GM21723 (cell line): ENCODE results near the gene MAMDC2.
"Not testable (repeated sequence)": the region's sequence is repeated elsewhere in the genome, so short reads cannot be mapped to it uniquely, and the experiment has no call there.

Experiments used
- ATAC-seq: cut with Tn5 transposase; IDR thresholded peaks from one replicate; pipeline ENCODE4 v1.9.1; 2021; ENCODE audit warnings: mild to moderate bottlenecking, moderate library complexity; ENCODE audit not compliant: unreplicated experiment

Gene MAMDC2

DNA sequence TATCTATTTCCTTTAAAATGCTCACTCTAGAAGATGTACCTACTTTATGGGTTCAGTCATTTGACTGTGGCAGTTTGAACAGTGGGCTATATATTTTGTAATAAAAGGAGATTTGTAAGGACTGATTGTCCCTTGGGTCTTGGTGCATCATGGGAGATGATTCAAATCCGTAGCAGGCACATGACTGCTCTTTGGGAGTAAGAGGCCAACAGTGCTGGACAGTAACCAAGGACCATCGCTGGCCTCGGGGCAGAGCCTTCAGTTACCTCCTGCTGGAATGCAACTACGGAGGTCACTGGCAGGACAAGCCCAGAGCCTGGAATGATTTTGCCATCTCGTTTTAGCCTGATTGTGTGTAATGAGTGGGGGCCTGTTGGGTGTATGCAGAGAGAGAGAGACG is 7.0 kb upstream of the MAMDC2 start:
- ATAC-seq, result no peak

DNA sequence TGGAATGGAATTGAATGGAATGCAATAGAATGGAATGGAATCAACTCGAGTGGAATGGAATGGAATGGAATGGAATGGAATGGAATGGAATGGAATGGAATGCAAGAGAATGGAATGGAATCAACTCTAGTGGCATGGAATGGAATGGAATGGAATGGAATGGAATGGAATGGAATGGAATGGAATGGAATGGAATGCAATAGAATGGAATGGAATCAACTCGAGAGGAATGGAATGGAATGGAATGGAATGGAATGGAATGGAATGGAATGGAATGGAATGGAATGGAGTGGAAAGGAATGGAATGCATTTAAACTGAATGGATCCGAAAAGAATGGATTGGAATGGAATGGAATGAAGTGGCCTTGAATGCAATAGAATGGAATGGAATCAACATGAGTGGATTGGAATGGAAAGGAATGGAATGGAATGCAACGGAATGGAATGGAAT is 5.5 kb upstream of the MAMDC2 start:
- ATAC-seq, result not testable (repeated sequence)

DNA sequence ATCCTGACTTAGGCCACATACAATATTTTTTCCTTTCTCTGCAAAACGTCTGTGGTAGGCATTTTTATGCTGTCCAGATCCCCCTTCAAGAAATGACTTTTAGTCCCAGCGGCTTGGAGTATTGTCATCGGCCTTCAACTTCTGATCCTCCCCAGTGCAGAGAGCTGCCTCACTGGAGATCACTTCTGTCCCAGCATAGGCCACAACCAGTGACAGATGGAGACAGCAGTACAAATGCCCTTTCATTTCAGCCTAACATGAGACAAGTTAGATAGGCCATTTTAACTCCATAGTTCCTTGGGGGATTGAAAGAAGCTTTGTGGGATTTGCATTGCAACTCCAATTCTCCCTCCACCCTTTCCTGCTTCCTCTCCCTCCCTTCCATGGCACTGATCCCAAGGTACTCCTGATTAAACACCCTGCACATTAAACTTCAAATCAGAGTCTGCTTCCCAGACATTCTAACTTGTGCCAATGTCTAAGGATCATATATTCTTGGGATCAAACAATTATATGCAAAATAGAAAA is 3.2 kb upstream of the MAMDC2 start:
- no peak for ATAC-seq

- ATAC-seq, result no peak
Measured at GRCh38 chr9:70042461-70043215, 1.0 kb upstream of the MAMDC2 start.

DNA sequence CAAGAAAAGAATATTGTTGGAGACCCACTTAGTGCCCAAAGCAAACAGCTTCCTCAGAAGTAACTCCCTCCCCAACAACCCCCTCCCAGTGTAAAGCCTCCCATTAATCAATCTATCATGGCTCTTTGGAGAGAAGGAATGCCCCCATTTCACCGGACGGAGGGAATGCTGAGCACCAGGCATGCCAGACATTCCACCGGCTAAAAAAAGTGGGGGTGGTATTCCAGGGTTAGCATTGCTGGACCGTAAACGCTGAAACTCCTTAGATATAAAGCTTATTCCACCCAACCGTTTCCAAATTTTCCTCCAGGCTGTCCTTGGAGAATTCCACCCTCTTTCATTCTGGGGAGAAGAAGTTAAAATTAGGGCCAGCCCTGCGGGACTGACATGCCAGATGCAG is 363 bp upstream of the MAMDC2 start:
- ATAC-seq, result no peak

- no peak for ATAC-seq
Measured at GRCh38 chr9:70044490-70045307, 1.1 kb downstream of the MAMDC2 start.

- no peak for ATAC-seq
Measured at GRCh38 chr9:70045452-70045851, 1.8 kb downstream of the MAMDC2 start.

GRCh38 chr9:70046274-70047070 is 2.8 kb downstream of the MAMDC2 start:
- ATAC-seq, result no peak

- ATAC-seq, result no peak
Measured at GRCh38 chr9:70049236-70049635, 5.6 kb downstream of the MAMDC2 start.

GRCh38 chr9:70049672-70050271 is 6.1 kb downstream of the MAMDC2 start:
- no peak for ATAC-seq

DNA sequence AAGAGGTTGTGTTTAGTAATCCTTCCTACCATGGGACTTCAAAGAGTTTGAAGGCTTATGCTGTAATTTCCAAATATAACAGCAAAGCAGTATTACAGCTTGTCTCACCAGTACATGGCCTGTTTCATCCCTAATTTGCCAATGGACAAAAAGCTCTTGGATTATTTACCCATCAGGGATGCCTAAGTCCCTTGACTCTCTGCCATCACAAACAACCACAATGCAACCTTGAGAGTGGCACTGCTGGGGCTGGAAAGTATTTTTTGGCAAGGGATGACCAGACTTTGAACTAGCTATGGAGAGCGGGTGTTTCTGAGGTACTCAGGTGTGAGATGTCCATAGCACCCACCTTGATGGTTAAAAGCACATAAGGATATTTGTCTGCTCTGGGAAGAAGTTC is 9.1 kb downstream of the MAMDC2 start:
- no peak for ATAC-seq

DNA sequence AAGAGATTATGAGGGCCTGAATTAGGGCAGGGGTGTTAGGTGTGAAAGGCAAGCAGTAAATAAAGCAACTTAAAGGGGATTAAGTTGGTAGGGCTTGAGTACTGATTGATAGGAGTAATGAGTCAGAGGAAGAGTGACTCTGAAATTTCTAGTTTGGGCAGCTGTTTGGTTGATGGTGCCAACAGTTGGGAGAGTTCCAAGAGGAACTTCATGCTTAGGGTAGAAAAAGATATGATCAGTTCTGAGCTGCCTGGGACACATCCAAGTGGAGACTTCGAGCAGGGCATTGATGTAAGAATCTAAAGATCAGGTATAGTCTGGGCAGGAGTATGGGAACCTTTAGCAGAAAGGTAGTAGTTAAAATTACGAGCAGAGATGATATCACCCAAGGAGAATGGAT is 10.2 kb downstream of the MAMDC2 start:
- ATAC-seq, result no peak

GRCh38 chr9:70054521-70054920 is 10.9 kb downstream of the MAMDC2 start:
- no peak for ATAC-seq

GRCh38 chr9:70055406-70056210 is 12.0 kb downstream of the MAMDC2 start:
- ATAC-seq, result no peak

DNA sequence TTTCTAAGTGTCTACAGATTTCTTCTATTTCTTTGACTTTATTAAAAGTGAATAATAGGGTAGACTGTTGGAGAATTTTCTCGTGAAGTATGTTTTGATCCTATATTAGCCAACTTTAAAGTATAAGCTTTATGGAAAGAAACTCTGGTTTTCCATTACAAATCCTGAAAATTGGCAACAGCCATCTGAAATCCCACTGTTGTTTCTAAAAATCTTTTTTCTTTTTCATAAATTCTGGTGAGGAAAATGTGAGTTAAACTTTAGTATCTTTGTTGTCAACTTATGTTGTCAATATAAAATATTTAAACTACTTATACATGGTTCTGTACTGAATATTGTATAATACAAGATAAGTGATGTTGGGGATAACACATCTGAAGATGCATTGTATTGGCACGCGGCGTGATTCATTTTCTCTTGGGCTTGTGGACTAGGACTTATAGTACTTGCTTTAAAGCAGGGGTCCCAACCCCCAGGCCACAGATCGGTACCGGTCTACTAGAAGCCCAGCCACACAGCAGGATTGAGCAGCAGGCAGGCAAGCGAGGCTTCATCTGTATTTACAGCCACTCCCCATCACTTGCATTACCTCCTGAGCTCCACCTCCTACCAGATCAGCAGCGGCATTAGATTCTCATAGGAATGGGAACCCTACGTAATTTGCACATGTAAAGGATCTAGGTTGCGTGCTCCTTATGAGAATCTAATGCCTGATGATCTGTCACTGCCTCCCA is 12.7 kb downstream of the MAMDC2 start:
- no peak for ATAC-seq

DNA sequence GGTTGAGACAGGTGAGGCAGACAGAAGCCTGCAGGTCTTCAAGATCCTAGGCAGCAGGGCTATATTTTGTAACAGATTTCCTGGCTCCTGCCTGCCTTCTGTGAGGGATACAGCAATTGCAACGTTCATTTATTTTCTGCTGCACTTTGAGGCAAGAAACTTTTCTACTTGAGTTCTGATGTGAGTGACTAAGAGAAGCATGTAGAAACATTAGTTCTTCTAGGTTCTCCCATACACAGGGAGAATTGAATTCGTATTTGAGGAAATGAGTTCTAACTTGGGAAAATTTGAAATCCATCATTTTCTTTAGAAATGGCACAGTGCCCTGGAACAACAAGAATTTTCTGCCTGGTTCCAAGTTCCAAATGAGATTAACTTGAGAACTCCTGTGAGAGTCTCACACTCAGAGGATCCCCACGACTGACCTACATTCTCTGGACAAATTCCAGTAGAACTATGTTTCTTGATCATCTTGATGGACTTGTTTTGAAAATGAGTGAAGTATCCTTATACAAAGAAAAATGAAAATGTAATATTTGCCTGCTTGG is 15.0 kb downstream of the MAMDC2 start:
- ATAC-seq, result no peak

- no peak for ATAC-seq
Measured at GRCh38 chr9:70060148-70060882, 16.7 kb downstream of the MAMDC2 start.

DNA sequence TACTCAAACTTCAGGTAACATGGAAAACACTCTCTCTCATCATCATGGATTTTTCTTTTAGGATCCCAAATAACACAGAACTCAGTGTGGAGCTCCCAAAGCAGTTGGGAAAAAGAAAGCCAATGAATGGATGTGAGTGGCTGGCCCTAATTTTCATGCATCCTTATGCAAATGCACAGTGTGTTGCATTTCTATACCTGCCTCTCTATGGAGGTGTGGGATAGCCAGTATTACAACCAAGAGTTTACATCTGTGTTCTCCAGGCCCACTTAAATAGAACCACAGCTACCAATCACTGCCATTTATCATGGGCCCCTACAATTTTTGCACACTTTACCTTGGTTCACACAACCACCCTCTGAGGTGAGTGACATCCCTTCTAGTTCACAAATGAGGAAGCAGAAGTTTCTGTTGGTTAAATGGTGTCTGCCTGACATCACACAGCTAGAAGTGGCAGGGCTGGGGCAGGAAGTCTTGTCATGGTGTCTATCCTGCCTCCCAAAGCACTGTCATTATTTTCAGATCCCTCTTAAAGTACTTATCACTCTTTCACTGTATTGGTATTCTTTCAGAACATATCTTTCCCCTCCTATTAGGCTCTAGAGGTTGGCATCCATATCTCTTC is 17.3 kb downstream of the MAMDC2 start:
- peak; percentile 99 for ATAC-seq
